GM23338 (cell line): ENCODE results near the gene SLC17A8. TPM values are rescaled to one million over a fixed set of nuclear protein-coding genes. Genes with fewer than 3 reads are reported as not detected.

Source experiments
- ATAC-seq: fragments of 200-7000 bp; cut with Tn5 transposase; 3 replicates; pipeline ENCODE4 v1.9.1; 2020
- DNase-seq: peaks from one replicate; pipeline ENCODE4 v3.0.0-alpha.2; 2015; ENCODE audit warnings: low spot score
- H2AFZ ChIP-seq: fragments of 200-600 bp; sonication (generic); 2 replicates; pipeline ENCODE4 v1.8.0; 2016; ENCODE audit warnings: antibody characterized with exemption, mild to moderate bottlenecking, moderate library complexity
- H3F3A ChIP-seq: fragments of 200-600 bp; sonication (generic); replicated peaks from 2 replicates; pipeline ENCODE4 v1.8.0; 2017; ENCODE audit warnings: antibody characterized with exemption, mixed run types, low read depth
- H3K27ac ChIP-seq: fragments of 200-600 bp; sonication (generic); 2 replicates; pipeline ENCODE4 v1.6.1; 2016; ENCODE audit warnings: low read depth
- H3K27me3 ChIP-seq: fragments of 200-600 bp; sonication (generic); 2 replicates; pipeline ENCODE4 v1.8.0; 2016; ENCODE audit warnings: mild to moderate bottlenecking, mixed run types, moderate library complexity; ENCODE audit not compliant: insufficient read depth
- H3K36me3 ChIP-seq: fragments of 200-600 bp; sonication (generic); 2 replicates; pipeline ENCODE4 v1.8.0; 2016; ENCODE audit warnings: mild to moderate bottlenecking; ENCODE audit not compliant: insufficient read depth
- H3K4me1 ChIP-seq: fragments of 200-600 bp; sonication (generic); 2 replicates; pipeline ENCODE4 v1.8.0; 2016; ENCODE audit warnings: mild to moderate bottlenecking, moderate library complexity; ENCODE audit not compliant: insufficient read depth
- H3K4me2 ChIP-seq: fragments of 200-600 bp; sonication (generic); 2 replicates; pipeline ENCODE4 v1.7.1; 2017; ENCODE audit warnings: mixed run types
- H3K4me3 ChIP-seq: fragments of 200-600 bp; sonication (generic); 2 replicates; pipeline ENCODE4 v1.6.1; 2016; ENCODE audit warnings: mixed run types
- H3K79me2 ChIP-seq: fragments of 200-600 bp; sonication (generic); replicated peaks from 2 replicates; pipeline ENCODE4 v1.8.0; 2017; ENCODE audit warnings: mild to moderate bottlenecking; ENCODE audit not compliant: insufficient read depth
- H3K9me2 ChIP-seq: fragments of 200-600 bp; sonication (generic); 2 replicates; pipeline ENCODE4 v1.8.0; 2017; ENCODE audit not compliant: insufficient read depth
- H4K20me1 ChIP-seq: fragments of 200-600 bp; sonication (generic); replicated peaks from 2 replicates; pipeline ENCODE4 v1.8.0; 2017; ENCODE audit warnings: mild to moderate bottlenecking; ENCODE audit not compliant: insufficient read depth
- H3K27ac Mint-ChIP-seq: 2 replicates; pipeline ENCODE4 v1.8.0; 2020; ENCODE audit warnings: inconsistent platforms, mild to moderate bottlenecking, moderate library complexity, mixed read lengths
- H3K27me3 Mint-ChIP-seq: 3 replicates; pipeline ENCODE4 v1.8.0; 2022; ENCODE audit warnings: low read depth, mild to moderate bottlenecking, moderate library complexity, mixed read lengths, inconsistent platforms; ENCODE audit not compliant: insufficient read depth, poor library complexity
- H3K36me3 Mint-ChIP-seq: 3 replicates; pipeline ENCODE4 v1.8.0; 2021; ENCODE audit warnings: low read depth, mild to moderate bottlenecking, inconsistent platforms, moderate library complexity, mixed read lengths
- H3K4me1 Mint-ChIP-seq: 3 replicates; pipeline ENCODE4 v1.8.0; 2020; ENCODE audit warnings: mild to moderate bottlenecking, inconsistent platforms, mixed read lengths
- H3K4me3 Mint-ChIP-seq: 3 replicates; pipeline ENCODE4 v1.8.0; 2021; ENCODE audit warnings: moderate library complexity, mild to moderate bottlenecking, inconsistent platforms, mixed read lengths
- H3K9me3 Mint-ChIP-seq: 3 replicates; pipeline ENCODE4 v1.8.0; 2020; ENCODE audit warnings: moderate library complexity, mild to moderate bottlenecking, inconsistent platforms, mixed read lengths
- EZH2phosphoT487 ChIP-seq: fragments of 200-600 bp; sonication (generic); IDR thresholded peaks from one replicate; pipeline ENCODE4 v1.8.1; 2018; ENCODE audit warnings: antibody characterized with exemption; ENCODE audit not compliant: unreplicated experiment
- JUNB ChIP-seq: IDR thresholded peaks from one replicate; pipeline ENCODE4 v1.6.1; 2016; ENCODE audit warnings: antibody characterized with exemption; ENCODE audit not compliant: unreplicated experiment
- POLR2AphosphoS5 ChIP-seq: IDR thresholded peaks from 2 replicates; pipeline ENCODE4 v1.6.1; 2016; ENCODE audit warnings: antibody characterized with exemption, low read depth
- STAT1 ChIP-seq: IDR thresholded peaks from one replicate; pipeline ENCODE4 v1.6.1; 2016; ENCODE audit warnings: antibody characterized with exemption; ENCODE audit not compliant: unreplicated experiment
- ZNF114 ChIP-seq: fragments of 250-450 bp; sonication (Bioruptor Pico); IDR thresholded peaks from 2 replicates; pipeline ENCODE4 v1.5.0; 2020; ENCODE audit warnings: mild to moderate bottlenecking, moderate library complexity
- ZNF331 ChIP-seq: fragments of 250-450 bp; sonication (Bioruptor Pico); IDR thresholded peaks from 2 replicates; pipeline ENCODE4 v1.5.0; 2020; ENCODE audit warnings: low read depth, mild to moderate bottlenecking, moderate library complexity
- polyA plus RNA-seq: library from polyadenylated mRNA; unstranded; fragments of >200 nt; fragmentation: Nextera tagmentation; extraction: Ambion mirVana; gene quantifications from 2 replicates; pipeline ENCODE4 v1.2.1, GENCODE V29; 2016
- total RNA-seq: library from RNA; depleted of rRNA; stranded (reverse); fragments of >200 nt; shearing (Covaris generic); gene quantifications from 2 replicates; pipeline ENCODE4 v1.2.3, GENCODE V29; 2014
- TF ChIP-seq, protein P1 (sequence below), 2 experiments: fragments of 200-600 bp in 1 of 2; sonication (generic) in 1 of 2; conservative IDR thresholded peaks; 2 replicates each; pipeline versions ENCODE4 v1.5.1 to v1.6.1; 2016 to 2017; ENCODE audit warnings: antibody characterized with exemption in 2 of 2, low read depth in 2 of 2, mild to moderate bottlenecking in 2 of 2, moderate library complexity in 1 of 2
- TF ChIP-seq, protein P2 (sequence below): fragments of 250-450 bp; sonication (Bioruptor Pico); IDR thresholded peaks from 2 replicates; pipeline ENCODE4 v1.5.0; 2020; ENCODE audit warnings: mild to moderate bottlenecking, moderate library complexity
- TF ChIP-seq, protein P3 (sequence below): IDR thresholded peaks from one replicate; pipeline ENCODE4 v1.6.1; 2018; ENCODE audit warnings: antibody characterized with exemption; ENCODE audit not compliant: unreplicated experiment

SLC17A8 gene
- total and polyA plus RNA-seq, 2 experiments from 2014 or later = 0.05 to 0.24 TPM

DNA sequence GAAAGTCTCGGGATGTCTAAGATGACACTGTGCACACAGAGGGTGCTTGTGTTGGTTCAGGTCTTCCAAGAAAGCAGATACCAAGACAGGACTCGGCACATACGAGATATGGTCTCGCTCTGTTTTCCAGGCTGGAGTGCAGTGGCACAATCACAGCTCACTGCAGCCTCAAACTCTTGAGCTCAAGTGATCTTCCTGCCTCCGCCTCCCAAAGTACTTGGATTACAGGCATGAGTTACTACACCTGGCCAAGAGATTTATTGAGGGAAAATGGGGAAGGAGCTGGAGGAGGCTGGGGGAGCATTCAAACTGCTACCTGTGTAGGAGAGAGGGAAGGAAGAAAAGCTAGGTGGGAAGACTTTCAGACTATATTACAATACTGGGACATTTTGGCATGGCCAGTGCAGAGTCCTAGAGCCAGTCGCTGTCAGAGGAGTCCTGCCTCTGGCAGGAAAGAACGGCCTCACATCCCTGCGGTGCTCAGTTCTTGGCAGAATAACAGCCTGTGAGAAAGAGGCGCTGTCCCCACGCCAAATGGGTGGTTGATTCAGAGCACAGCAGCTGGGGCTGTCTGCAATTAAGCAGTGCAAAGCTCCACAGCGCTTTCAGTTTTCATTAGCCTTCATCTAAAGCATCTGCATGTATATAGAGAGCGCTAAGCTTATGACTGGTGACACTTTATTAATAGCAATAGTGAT is 18.3 kb downstream of the SLC17A8 start:
- Histone ChIP-seq H3K9me2 (no peaks in the 10 kb centered on the region), H3K36me3 (no peaks in the 10 kb centered on the region), H3K4me3 (no peak overlapping the region), H3K27ac (no peak overlapping the region), H3K4me2 (no peak overlapping the region; the same call in 1 of the 2 replicates), H3F3A (no peaks in the 10 kb centered on the region), H3K4me1 (peaks cover 42% of the 10 kb centered on the region), H4K20me1 (no peaks in the 10 kb centered on the region), H3K27me3 (no peaks in the 10 kb centered on the region; the same call in 1 of the 2 replicates), H2AFZ (peak overlapping the region; percentile 70), H3K79me2 (no peaks in the 10 kb centered on the region)
- ATAC-seq (peak; percentile 45), DNase-seq (peak; percentile 18)
- Mint-ChIP-seq H3K4me3 (no peak overlapping the region), H3K27me3 (peaks cover 5% of the 10 kb centered on the region), H3K36me3 (no peaks in the 10 kb centered on the region), H3K4me1 (peaks cover 35% of the 10 kb centered on the region), H3K9me3 (no peaks in the 10 kb centered on the region), H3K27ac (no peak overlapping the region)
- no peak for TF ChIP-seq ZNF114 (CRISPR knock-in tag)
- TF ChIP-seq, protein P1, sequence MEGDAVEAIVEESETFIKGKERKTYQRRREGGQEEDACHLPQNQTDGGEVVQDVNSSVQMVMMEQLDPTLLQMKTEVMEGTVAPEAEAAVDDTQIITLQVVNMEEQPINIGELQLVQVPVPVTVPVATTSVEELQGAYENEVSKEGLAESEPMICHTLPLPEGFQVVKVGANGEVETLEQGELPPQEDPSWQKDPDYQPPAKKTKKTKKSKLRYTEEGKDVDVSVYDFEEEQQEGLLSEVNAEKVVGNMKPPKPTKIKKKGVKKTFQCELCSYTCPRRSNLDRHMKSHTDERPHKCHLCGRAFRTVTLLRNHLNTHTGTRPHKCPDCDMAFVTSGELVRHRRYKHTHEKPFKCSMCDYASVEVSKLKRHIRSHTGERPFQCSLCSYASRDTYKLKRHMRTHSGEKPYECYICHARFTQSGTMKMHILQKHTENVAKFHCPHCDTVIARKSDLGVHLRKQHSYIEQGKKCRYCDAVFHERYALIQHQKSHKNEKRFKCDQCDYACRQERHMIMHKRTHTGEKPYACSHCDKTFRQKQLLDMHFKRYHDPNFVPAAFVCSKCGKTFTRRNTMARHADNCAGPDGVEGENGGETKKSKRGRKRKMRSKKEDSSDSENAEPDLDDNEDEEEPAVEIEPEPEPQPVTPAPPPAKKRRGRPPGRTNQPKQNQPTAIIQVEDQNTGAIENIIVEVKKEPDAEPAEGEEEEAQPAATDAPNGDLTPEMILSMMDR (conservative IDR thresholded peaks at IDR 0.05; ENCODE audit: low read depth in 2 of 2) = no peak
- no peak for TF ChIP-seq ZNF331 (CRISPR knock-in tag)
- TF ChIP-seq STAT1 = no peak
- no peak for TF ChIP-seq JUNB
- no peak for TF ChIP-seq EZH2phosphoT487
- no peak for TF ChIP-seq POLR2AphosphoS5

DNA sequence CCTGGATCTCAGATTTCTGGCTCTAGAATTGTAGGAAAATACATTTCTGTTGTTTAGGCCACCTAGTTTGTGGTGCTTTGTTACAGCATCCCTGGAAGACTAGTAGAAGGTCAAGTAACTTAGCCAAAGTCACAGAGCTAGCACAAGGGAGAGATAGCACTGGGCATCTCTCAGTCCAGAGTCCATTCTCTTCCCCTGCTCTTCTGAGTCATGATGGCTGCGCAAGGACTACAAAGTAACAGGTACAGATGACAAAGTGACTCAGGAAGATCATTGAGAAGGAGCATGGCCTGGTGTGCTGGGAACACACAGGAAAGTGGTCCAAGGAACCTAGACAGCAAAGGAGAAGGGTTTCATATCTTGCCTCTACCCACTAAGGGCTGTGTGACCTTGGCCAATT is 19.3 kb downstream of the SLC17A8 start:
- DNase-seq = no peak
- Mint-ChIP-seq H3K36me3 (no peaks in the 10 kb centered on the region), H3K9me3 (no peaks in the 10 kb centered on the region)
- no peak for TF ChIP-seq POLR2AphosphoS5
- TF ChIP-seq, protein P2, sequence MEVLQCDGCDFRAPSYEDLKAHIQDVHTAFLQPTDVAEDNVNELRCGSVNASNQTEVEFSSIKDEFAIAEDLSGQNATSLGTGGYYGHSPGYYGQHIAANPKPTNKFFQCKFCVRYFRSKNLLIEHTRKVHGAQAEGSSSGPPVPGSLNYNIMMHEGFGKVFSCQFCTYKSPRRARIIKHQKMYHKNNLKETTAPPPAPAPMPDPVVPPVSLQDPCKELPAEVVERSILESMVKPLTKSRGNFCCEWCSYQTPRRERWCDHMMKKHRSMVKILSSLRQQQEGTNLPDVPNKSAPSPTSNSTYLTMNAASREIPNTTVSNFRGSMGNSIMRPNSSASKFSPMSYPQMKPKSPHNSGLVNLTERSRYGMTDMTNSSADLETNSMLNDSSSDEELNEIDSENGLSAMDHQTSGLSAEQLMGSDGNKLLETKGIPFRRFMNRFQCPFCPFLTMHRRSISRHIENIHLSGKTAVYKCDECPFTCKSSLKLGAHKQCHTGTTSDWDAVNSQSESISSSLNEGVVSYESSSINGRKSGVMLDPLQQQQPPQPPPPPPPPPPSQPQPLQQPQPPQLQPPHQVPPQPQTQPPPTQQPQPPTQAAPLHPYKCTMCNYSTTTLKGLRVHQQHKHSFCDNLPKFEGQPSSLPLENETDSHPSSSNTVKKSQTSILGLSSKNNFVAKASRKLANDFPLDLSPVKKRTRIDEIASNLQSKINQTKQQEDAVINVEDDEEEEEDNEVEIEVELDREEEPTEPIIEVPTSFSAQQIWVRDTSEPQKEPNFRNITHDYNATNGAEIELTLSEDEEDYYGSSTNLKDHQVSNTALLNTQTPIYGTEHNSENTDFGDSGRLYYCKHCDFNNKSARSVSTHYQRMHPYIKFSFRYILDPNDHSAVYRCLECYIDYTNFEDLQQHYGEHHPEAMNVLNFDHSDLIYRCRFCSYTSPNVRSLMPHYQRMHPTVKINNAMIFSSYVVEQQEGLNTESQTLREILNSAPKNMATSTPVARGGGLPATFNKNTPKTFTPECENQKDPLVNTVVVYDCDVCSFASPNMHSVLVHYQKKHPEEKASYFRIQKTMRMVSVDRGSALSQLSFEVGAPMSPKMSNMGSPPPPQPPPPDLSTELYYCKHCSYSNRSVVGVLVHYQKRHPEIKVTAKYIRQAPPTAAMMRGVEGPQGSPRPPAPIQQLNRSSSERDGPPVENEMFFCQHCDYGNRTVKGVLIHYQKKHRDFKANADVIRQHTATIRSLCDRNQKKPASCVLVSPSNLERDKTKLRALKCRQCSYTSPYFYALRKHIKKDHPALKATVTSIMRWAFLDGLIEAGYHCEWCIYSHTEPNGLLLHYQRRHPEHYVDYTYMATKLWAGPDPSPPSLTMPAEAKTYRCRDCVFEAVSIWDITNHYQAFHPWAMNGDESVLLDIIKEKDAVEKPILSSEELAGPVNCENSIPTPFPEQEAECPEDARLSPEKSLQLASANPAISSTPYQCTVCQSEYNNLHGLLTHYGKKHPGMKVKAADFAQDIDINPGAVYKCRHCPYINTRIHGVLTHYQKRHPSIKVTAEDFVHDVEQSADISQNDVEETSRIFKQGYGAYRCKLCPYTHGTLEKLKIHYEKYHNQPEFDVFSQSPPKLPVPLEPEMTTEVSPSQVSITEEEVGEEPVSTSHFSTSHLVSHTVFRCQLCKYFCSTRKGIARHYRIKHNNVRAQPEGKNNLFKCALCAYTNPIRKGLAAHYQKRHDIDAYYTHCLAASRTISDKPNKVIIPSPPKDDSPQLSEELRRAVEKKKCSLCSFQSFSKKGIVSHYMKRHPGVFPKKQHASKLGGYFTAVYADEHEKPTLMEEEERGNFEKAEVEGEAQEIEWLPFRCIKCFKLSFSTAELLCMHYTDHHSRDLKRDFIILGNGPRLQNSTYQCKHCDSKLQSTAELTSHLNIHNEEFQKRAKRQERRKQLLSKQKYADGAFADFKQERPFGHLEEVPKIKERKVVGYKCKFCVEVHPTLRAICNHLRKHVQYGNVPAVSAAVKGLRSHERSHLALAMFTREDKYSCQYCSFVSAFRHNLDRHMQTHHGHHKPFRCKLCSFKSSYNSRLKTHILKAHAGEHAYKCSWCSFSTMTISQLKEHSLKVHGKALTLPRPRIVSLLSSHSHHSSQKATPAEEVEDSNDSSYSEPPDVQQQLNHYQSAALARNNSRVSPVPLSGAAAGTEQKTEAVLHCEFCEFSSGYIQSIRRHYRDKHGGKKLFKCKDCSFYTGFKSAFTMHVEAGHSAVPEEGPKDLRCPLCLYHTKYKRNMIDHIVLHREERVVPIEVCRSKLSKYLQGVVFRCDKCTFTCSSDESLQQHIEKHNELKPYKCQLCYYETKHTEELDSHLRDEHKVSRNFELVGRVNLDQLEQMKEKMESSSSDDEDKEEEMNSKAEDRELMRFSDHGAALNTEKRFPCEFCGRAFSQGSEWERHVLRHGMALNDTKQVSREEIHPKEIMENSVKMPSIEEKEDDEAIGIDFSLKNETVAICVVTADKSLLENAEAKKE = no peak
- TF ChIP-seq, protein P3, sequence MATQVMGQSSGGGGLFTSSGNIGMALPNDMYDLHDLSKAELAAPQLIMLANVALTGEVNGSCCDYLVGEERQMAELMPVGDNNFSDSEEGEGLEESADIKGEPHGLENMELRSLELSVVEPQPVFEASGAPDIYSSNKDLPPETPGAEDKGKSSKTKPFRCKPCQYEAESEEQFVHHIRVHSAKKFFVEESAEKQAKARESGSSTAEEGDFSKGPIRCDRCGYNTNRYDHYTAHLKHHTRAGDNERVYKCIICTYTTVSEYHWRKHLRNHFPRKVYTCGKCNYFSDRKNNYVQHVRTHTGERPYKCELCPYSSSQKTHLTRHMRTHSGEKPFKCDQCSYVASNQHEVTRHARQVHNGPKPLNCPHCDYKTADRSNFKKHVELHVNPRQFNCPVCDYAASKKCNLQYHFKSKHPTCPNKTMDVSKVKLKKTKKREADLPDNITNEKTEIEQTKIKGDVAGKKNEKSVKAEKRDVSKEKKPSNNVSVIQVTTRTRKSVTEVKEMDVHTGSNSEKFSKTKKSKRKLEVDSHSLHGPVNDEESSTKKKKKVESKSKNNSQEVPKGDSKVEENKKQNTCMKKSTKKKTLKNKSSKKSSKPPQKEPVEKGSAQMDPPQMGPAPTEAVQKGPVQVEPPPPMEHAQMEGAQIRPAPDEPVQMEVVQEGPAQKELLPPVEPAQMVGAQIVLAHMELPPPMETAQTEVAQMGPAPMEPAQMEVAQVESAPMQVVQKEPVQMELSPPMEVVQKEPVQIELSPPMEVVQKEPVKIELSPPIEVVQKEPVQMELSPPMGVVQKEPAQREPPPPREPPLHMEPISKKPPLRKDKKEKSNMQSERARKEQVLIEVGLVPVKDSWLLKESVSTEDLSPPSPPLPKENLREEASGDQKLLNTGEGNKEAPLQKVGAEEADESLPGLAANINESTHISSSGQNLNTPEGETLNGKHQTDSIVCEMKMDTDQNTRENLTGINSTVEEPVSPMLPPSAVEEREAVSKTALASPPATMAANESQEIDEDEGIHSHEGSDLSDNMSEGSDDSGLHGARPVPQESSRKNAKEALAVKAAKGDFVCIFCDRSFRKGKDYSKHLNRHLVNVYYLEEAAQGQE = no peak
- no peak for TF ChIP-seq ZNF331 (CRISPR knock-in tag)
- no peak for TF ChIP-seq EZH2phosphoT487
- TF ChIP-seq ZNF114 (CRISPR knock-in tag) = no peak
- no peak for TF ChIP-seq STAT1
- no peak for TF ChIP-seq JUNB

More for the DNA sequence above, 19.3 kb downstream of the SLC17A8 start:
- H3K27me3 ChIP-seq = no peaks in the 10 kb centered on the region; the same call in 1 of the 2 replicates
- no peak overlapping the region for H2AFZ ChIP-seq
- no peaks in the 10 kb centered on the region for H3K79me2 ChIP-seq
- no peaks in the 10 kb centered on the region for H3K9me2 ChIP-seq
- H3K27ac ChIP-seq = no peak overlapping the region
- H3K4me1 ChIP-seq = peaks cover 33% of the 10 kb centered on the region
- Mint-ChIP-seq H3K27ac (no peak overlapping the region), H3K27me3 (peaks cover 5% of the 10 kb centered on the region), H3K4me1 (peaks cover 28% of the 10 kb centered on the region), H3K4me3 (no peak overlapping the region)
- H4K20me1 ChIP-seq = no peaks in the 10 kb centered on the region
- no peaks in the 10 kb centered on the region for H3F3A ChIP-seq
- ATAC-seq = no peak
- no peak overlapping the region for H3K4me2 ChIP-seq
- H3K36me3 ChIP-seq = no peaks in the 10 kb centered on the region
- H3K4me3 ChIP-seq = no peak overlapping the region
